ENCODE results near the gene PHAX. TPM values are rescaled to one million over a fixed set of nuclear protein-coding genes. Genes with fewer than 3 reads are reported as not detected.

PHAX gene
- total RNA-seq, 1 experiment from 2014 or later: 24.5 TPM

DNA sequence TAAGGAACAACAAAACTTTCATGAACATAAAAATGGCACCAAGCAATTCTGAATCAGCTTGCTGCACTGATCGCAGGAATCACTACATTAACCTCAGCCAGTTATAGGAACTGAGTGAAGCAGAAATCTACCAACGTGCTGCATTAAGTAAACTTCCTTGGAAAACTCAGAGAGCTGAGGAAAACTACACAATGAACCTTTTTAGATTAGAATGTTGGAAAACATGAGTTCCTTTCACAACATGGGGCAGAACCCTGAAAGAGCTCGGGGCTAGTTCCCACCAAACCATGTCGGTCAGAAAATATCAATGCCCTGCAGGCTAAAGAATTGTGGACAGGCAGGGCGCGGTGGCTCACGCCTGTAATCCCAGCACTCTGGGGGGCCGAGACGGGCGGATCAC lies 25.1 kb upstream of the PHAX start:
- ChIA-PET POLR2A (no interaction called here), CTCF (no interaction called here), RAD21 (ENCODE audit: low non-redundant PET in 1 of 2, low total read pairs in 2 of 2, uncharacterized antibody in 2 of 2, unreplicated experiment in 2 of 2) (no interaction called here)
- intact Hi-C loops (cut with micrococcal nuclease): no loop called here
- H3K36me3 ChIP-seq (ENCODE audit: control insufficient read depth in 1 of 2, insufficient read depth in 2 of 2, low read length in 2 of 2): peaks cover 3 to 20% of the 10 kb centered on the region in 2 experiments; a peak in 2 of 4 replicates
- no peak for DNase-seq (ENCODE audit: low read depth, low spot score)
- H3K4me2 ChIP-seq (ENCODE audit: low read length): no peak overlapping the region
- H4K20me1 ChIP-seq (ENCODE audit: insufficient read depth): no peaks in the 10 kb centered on the region
- H3K9ac ChIP-seq (ENCODE audit: low read length): no peak overlapping the region
- H3K27me3 ChIP-seq (ENCODE audit: insufficient read depth, low read length): no peaks in the 10 kb centered on the region
- no peak overlapping the region for H3K27ac ChIP-seq (ENCODE audit: low read depth, low read length)
- TF ChIP-seq SIN3A (IDR thresholded peaks at IDR 0.05; ENCODE audit: low read depth) (no peak), ZNF274 (IDR thresholded peaks at IDR 0.05; ENCODE audit: low read depth, low read length) (no peak), YY1 (IDR thresholded peaks at IDR 0.05; ENCODE audit: extremely low read depth, insufficient replicate concordance, low read depth, low read length) (no peak)
- TF ChIP-seq, protein P1, sequence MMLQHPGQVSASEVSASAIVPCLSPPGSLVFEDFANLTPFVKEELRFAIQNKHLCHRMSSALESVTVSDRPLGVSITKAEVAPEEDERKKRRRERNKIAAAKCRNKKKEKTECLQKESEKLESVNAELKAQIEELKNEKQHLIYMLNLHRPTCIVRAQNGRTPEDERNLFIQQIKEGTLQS (IDR thresholded peaks at IDR 0.05): no peak
- no peak overlapping the region for H3K4me3 ChIP-seq (replicated peaks in 1 of 2; ENCODE audit: low read depth in 1 of 2, low read length in 2 of 2)
- H3K79me2 ChIP-seq (ENCODE audit: insufficient read depth, low read length): no peaks in the 10 kb centered on the region
- no peak overlapping the region for H2AFZ ChIP-seq (ENCODE audit: low read depth, low read length, poor library complexity, severe bottlenecking)
- no peak for ATAC-seq
- H3K9me3 ChIP-seq (ENCODE audit: control insufficient read depth in 1 of 2, insufficient read depth in 1 of 2, low read depth in 1 of 2, low read length in 2 of 2): no peaks in the 10 kb centered on the region
- no peaks in the 10 kb centered on the region for H3K4me1 ChIP-seq (ENCODE audit: control insufficient read depth in 1 of 2, insufficient read depth in 2 of 2, low read length in 2 of 2)
- no peaks in the 10 kb centered on the region for H3K9me2 ChIP-seq (ENCODE audit: insufficient read depth)
- no TSS peak for BruUV-seq (replicated peaks)

GRCh38 chr5:126576974-126577373 lies 23.8 kb upstream of the PHAX start:
- H3K4me1 ChIP-seq (ENCODE audit: control insufficient read depth in 1 of 2, insufficient read depth in 2 of 2, low read length in 2 of 2): no peaks in the 10 kb centered on the region
- H3K9ac ChIP-seq (ENCODE audit: low read length): no peak overlapping the region
- BruUV-seq (replicated peaks): no TSS peak
- H4K20me1 ChIP-seq (ENCODE audit: insufficient read depth): no peaks in the 10 kb centered on the region
- H3K9me2 ChIP-seq (ENCODE audit: insufficient read depth): no peaks in the 10 kb centered on the region
- no peaks in the 10 kb centered on the region for H3K9me3 ChIP-seq (ENCODE audit: control insufficient read depth in 1 of 2, insufficient read depth in 1 of 2, low read depth in 1 of 2, low read length in 2 of 2)
- no peak overlapping the region for H3K4me2 ChIP-seq (ENCODE audit: low read length)
- H3K4me3 ChIP-seq (replicated peaks in 1 of 2; ENCODE audit: low read depth in 1 of 2, low read length in 2 of 2): no peak overlapping the region
- no peak overlapping the region for H3K27ac ChIP-seq (ENCODE audit: low read depth, low read length)
- intact Hi-C loops (cut with micrococcal nuclease): no loop called here
- DNase-seq (ENCODE audit: low read depth, low spot score) (no peak), ATAC-seq (no peak)
- CTCF ChIA-PET: no interaction called here
- no peaks in the 10 kb centered on the region for H3K79me2 ChIP-seq (ENCODE audit: insufficient read depth, low read length)
- peaks cover 3 to 17% of the 10 kb centered on the region in 2 experiments; a peak in 2 of 4 replicates for H3K36me3 ChIP-seq (ENCODE audit: control insufficient read depth in 1 of 2, insufficient read depth in 2 of 2, low read length in 2 of 2)
- no peak overlapping the region for H2AFZ ChIP-seq (ENCODE audit: low read depth, low read length, poor library complexity, severe bottlenecking)
- RAD21 ChIA-PET (ENCODE audit: low non-redundant PET in 1 of 2, low total read pairs in 2 of 2, uncharacterized antibody in 2 of 2, unreplicated experiment in 2 of 2): no interaction called here
- POLR2A ChIA-PET: no interaction called here
- no peaks in the 10 kb centered on the region for H3K27me3 ChIP-seq (ENCODE audit: insufficient read depth, low read length)
- TF ChIP-seq ZNF274 (IDR thresholded peaks at IDR 0.05; ENCODE audit: low read depth, low read length) (no peak), POLR2A (IDR thresholded peaks at IDR 0.05; ENCODE audit: borderline replicate concordance, extremely low read depth, insufficient read depth, insufficient read length) (no peak), CBX3 (IDR thresholded peaks at IDR 0.05; ENCODE audit: low read depth) (no peak), ELF1 (IDR thresholded peaks at IDR 0.05; ENCODE audit: borderline replicate concordance, low read depth) (no peak), SIN3A (IDR thresholded peaks at IDR 0.05; ENCODE audit: low read depth) (no peak), POLR2AphosphoS5 (IDR thresholded peaks at IDR 0.05; ENCODE audit: low read depth, low read length) (no peak), ZFX (IDR thresholded peaks at IDR 0.05) (no peak), FOSL1 (IDR thresholded peaks at IDR 0.05; ENCODE audit: low read depth) (no peak), JUND (IDR thresholded peaks at IDR 0.05) (no peak), SRF (IDR thresholded peaks at IDR 0.05; ENCODE audit: low read depth) (no peak), MAX (IDR thresholded peaks at IDR 0.05) (no peak), EZH2 (IDR thresholded peaks at IDR 0.05) (no peak), TCF7L2 (IDR thresholded peaks at IDR 0.05; ENCODE audit: borderline replicate concordance, extremely low read depth, insufficient read depth, insufficient read length) (no peak), EGR1 (IDR thresholded peaks at IDR 0.05; ENCODE audit: low read depth) (no peak)
- TF ChIP-seq, protein P2, sequence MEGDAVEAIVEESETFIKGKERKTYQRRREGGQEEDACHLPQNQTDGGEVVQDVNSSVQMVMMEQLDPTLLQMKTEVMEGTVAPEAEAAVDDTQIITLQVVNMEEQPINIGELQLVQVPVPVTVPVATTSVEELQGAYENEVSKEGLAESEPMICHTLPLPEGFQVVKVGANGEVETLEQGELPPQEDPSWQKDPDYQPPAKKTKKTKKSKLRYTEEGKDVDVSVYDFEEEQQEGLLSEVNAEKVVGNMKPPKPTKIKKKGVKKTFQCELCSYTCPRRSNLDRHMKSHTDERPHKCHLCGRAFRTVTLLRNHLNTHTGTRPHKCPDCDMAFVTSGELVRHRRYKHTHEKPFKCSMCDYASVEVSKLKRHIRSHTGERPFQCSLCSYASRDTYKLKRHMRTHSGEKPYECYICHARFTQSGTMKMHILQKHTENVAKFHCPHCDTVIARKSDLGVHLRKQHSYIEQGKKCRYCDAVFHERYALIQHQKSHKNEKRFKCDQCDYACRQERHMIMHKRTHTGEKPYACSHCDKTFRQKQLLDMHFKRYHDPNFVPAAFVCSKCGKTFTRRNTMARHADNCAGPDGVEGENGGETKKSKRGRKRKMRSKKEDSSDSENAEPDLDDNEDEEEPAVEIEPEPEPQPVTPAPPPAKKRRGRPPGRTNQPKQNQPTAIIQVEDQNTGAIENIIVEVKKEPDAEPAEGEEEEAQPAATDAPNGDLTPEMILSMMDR (IDR thresholded peaks at IDR 0.05 in 2 of 3, conservative IDR thresholded peaks at IDR 0.05 in 1 of 3; ENCODE audit: borderline replicate concordance in 1 of 3, insufficient read depth in 1 of 3, low read depth in 2 of 3, low read length in 2 of 3): no peak
- TF ChIP-seq, protein P3, sequence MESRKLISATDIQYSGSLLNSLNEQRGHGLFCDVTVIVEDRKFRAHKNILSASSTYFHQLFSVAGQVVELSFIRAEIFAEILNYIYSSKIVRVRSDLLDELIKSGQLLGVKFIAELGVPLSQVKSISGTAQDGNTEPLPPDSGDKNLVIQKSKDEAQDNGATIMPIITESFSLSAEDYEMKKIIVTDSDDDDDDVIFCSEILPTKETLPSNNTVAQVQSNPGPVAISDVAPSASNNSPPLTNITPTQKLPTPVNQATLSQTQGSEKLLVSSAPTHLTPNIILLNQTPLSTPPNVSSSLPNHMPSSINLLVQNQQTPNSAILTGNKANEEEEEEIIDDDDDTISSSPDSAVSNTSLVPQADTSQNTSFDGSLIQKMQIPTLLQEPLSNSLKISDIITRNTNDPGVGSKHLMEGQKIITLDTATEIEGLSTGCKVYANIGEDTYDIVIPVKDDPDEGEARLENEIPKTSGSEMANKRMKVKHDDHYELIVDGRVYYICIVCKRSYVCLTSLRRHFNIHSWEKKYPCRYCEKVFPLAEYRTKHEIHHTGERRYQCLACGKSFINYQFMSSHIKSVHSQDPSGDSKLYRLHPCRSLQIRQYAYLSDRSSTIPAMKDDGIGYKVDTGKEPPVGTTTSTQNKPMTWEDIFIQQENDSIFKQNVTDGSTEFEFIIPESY (IDR thresholded peaks at IDR 0.05; ENCODE audit: extremely low read depth, insufficient replicate concordance, low read length): no peak
- TF ChIP-seq, protein P1 (IDR thresholded peaks at IDR 0.05): no peak
